GM10248 (cell line): Measurements from ENCODE around the gene RAD51D.
"Not testable (repeated sequence)": the region's sequence is repeated elsewhere in the genome, so short reads cannot be mapped to it uniquely, and the experiment has no call there.

Experiments used
- CTCF ChIA-PET: fragments of 300-600 bp; sonication (Branson Sonifier 250); formaldehyde crosslinking; extraction: SDS; loops from one replicate; lab custom pipeline; 2021; ENCODE audit warnings: antibody characterized with exemption; lab: Yijun Ruan, JAX
- POLR2A ChIA-PET: fragments of 350-650 bp; sonication (Branson Sonifier 250); formaldehyde crosslinking; extraction: SDS; loops from one replicate; lab custom pipeline; 2020; ENCODE audit warnings: antibody characterized with exemption; lab: Yijun Ruan, JAX
- DNase-seq: peaks from one replicate; pipeline ENCODE4 v3.0.0; 2012; ENCODE audit errors: extremely low spot score
- TF ChIP-seq, protein P1 (sequence below): IDR thresholded peaks from 2 replicates; pipeline ENCODE4 v1.5.1; 2012; ENCODE audit warnings: mild to moderate bottlenecking, low read depth; ENCODE audit errors: extremely low read depth, missing control alignments, control extremely low read depth

Gene RAD51D

DNA sequence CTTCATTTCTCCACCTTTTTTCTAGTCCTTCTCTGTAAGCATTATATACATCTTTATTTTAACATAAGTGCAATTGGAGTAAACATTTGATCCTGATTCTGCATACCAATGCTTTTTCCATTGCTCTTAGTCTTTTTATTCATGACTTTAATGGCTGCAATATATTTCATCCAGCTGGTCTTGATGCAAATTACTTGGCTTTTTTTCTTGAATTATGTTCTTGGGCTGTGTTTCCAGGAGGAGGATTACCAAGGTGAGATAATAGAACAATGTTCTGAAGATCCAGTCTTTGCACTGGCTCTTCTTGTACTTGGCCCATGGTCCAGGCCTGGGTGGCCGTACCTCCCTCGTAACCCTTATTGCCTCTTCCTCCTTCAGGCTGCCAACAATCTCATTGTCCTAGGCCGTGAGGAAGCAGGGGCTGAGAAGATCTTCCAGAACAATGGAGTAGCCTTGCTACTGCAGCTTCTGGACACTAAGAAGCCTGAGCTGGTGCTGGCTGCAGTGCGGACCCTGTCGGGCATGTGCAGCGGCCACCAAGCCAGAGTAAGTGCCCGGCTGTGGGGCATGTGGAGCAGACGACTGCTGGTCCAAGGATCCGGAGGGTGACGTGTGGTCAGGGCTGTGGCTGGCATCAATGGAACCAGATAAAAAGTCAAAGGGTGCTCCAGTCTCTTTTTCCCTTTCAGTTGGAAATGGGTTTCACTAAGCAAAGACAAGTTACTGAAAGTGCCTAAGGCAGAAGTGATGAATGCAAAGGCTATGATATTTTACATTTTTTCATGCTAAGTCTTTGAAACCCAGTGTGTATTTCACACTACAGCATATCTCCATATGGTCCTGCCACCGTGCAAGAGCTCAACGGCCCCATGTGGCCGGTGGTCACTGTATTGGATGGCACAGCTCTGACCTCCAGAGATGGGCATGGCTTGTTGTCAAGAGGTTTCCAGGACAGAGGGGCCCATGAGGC, 34.8 kb upstream of the RAD51D start:
- TF ChIP-seq, protein P1, sequence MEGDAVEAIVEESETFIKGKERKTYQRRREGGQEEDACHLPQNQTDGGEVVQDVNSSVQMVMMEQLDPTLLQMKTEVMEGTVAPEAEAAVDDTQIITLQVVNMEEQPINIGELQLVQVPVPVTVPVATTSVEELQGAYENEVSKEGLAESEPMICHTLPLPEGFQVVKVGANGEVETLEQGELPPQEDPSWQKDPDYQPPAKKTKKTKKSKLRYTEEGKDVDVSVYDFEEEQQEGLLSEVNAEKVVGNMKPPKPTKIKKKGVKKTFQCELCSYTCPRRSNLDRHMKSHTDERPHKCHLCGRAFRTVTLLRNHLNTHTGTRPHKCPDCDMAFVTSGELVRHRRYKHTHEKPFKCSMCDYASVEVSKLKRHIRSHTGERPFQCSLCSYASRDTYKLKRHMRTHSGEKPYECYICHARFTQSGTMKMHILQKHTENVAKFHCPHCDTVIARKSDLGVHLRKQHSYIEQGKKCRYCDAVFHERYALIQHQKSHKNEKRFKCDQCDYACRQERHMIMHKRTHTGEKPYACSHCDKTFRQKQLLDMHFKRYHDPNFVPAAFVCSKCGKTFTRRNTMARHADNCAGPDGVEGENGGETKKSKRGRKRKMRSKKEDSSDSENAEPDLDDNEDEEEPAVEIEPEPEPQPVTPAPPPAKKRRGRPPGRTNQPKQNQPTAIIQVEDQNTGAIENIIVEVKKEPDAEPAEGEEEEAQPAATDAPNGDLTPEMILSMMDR, result no peak
- CTCF ChIA-PET, result interaction anchor here (1.0 kb wide), 1 partner anchor 11 kb away, joined by 3 read pairs; no protein-coding TSS in a partner anchor
- no peak for DNase-seq
- POLR2A ChIA-PET, result no interaction called here

DNA sequence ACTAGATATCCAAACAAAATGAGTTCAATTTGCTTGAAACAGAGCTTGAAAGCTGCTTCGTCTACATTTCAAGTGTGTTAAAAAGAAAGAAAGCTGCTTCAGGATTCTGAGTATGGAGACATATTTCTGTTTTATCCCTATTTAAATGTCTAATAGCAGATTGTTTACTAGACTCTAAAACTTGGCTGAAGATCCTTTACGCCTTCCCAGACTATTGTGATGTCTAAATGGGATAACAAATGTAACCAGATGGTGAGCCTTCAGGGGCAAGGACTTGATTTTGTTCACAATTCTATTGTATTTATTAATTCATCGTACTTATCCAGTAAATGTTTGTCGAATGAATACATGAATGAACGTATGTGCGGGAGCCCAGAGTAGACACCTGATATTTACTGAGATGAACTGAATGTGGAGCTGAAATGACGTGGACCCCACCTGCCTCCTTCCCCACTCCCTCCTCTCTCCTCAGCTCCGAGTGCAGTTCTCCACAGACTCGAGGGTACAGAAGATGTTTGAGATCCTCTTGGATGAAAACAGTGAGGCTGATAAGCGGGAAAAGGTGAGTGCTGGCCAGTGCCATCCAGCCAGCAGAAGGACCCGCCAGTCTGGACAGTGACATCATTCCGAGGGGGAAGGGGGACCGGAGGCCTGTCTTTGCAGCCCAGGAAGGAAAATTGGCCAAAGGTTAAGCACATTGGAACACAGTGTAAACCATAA, 32.9 kb upstream of the RAD51D start:
- ChIA-PET CTCF (interaction anchor here (1.2 kb wide), 1 partner anchor 11 kb away, joined by 3 read pairs; no protein-coding TSS in a partner anchor), POLR2A (no interaction called here)
- TF ChIP-seq, protein P1, result no peak
- no peak for DNase-seq

DNA sequence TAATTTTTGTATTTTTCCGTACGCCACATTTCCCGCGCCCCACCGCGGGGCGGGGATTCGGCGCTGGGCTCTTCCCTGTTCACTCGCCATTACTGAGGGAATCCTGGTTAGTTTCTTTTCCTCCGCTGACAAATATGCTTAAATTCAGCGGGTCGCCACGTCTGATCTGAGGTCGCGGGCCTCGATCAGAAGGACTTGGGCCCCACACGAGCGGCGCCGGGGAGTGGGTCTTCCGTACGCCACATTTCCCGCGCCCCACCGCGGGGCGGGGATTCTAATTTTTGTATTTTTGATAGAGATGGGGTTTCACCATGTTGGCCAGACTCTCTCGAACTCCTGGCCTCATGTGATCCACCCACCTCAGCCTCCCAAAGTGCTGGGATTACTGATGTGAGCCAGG, 31.4 kb upstream of the RAD51D start:
- POLR2A ChIA-PET, CTCF ChIA-PET, DNase-seq: not testable (repeated sequence)

DNA sequence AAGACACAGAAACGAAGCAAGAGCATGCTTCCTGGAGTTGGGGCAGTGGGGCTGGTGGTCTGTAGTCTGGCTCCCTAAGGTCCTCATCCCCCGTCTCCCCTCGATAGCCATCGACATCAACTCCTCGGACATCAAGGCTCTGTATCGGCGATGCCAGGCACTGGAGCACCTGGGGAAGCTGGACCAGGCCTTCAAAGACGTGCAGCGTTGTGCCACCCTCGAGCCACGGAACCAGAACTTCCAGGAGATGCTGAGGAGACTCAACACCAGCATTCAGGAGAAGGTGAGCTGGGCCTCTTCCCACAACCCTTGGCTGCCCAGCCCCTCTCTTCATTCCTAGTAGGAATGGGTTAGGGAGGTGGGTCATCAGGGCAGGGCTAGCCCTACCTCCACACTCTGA, 30.3 kb upstream of the RAD51D start:
- CTCF ChIA-PET, result interaction anchor here (0.8 to 1.7 kb wide), 2 partner anchors 31 to 36 kb away, joined by 3 read pairs; no protein-coding TSS in a partner anchor
- TF ChIP-seq, protein P1, result no peak
- POLR2A ChIA-PET, result no interaction called here
- no peak for DNase-seq

DNA sequence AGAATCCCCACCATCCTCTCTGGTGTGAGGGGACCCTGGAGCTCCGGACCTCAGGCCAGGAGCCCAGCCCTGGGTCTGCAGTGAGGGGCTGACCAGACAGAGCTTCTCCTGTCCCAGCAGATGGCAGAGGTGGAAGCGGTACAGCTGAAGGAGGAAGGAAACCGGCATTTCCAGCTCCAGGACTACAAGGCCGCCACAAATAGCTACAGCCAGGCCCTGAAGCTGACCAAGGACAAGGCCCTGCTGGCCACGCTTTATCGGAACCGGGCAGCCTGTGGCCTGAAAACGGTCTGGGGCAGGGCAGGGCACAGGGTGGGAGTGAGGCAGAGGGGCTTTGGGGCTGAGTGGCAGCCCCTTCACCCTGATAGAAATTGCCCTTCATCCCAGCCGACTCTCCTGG, 28.5 kb upstream of the RAD51D start:
- TF ChIP-seq, protein P1, result no peak
- no peak for DNase-seq
- ChIA-PET POLR2A (no interaction called here), CTCF (interaction anchor here (1.1 kb wide), 1 partner anchor 385 kb away, joined by 3 read pairs; no protein-coding TSS in a partner anchor)

DNA sequence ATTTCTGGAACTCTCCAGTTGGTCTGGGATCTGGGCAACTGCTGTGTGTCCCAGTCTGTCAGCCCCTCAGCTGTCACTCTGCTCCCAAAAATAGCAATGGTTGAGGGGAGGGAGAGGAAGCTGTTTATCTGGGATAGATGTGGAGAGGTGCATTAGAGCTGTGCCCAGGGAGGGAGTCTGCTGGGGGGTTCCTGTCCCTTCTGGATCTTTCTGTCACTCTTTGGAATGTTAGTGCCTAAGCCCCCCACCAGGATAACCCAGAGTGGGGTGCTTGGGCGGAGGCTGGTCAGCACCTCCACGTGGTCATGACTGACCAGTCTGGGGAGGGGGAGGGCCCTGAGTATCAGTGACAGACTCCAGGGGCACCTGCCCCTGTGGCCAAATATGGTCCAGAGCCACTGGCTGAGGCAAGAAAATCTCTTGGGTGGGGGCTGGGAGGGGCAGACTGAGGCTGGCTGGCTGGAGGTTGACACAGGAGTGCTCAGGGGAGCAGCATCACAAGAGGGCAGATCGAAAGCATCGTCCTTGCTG, 27.8 kb upstream of the RAD51D start, which contains the start of gene UNC45B:
Gene UNC45B, plus strand, starts transcription at position 443 of the 531 bp plus-strand sequence. CDS start 447 bp downstream, outside the sequence.
- POLR2A ChIA-PET, result no interaction called here

More for the DNA sequence above, 27.8 kb upstream of the RAD51D start, which contains the start of gene UNC45B:
- TF ChIP-seq, protein P1, result no peak
- DNase-seq, result no peak
- CTCF ChIA-PET, result no interaction called here
